Measurements from ENCODE around the gene EPHA7.

- TF ChIP-seq CTCF (IDR thresholded peaks at IDR 0.05 in 4 of 5, conservative IDR thresholded peaks at IDR 0.05 in 1 of 5) (no peak), POLR2A (IDR thresholded peaks at IDR 0.05) (no peak)
These were observed 53.9 kb downstream of the EPHA7 start for GRCh38 chr6:93365445-93365844.
